ENCODE results near the gene WSCD2. TPM values are rescaled to one million over a fixed set of nuclear protein-coding genes. Genes with fewer than 3 reads are reported as not detected.
A peak's percentile ranks its signal among the peaks of the same experiment; 100 is the strongest.
"Not testable (repeated sequence)": the region's sequence is repeated elsewhere in the genome, so short reads cannot be mapped to it uniquely, and the experiment has no call there.

Gene WSCD2
- total RNA-seq, 1 experiment from 2014 or later, result not detected

DNA sequence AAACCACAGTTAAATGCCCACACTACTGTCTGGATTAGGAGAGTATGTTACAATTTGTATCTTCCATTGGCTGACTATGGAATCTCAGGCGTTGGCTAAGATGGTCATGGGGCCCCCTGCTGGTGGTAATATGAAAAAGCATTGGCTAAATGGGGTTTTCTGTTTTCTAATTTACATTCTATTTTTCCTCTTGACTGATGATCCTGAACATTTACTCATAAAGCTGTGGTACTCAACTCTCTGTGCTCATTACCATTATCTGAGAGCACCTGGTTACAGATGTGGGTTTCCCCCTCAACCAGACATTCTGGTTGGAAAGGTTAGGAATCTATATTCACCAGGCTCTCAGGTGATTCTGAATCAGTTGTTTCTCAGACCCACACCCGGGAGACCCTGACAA is 64.8 kb downstream of the WSCD2 start:
- peak; percentile 12 for DNase-seq (ENCODE audit: low read depth)

GRCh38 chr12:108194585-108194984 is 65.5 kb downstream of the WSCD2 start:
- no peak for DNase-seq (ENCODE audit: low read depth)

- DNase-seq (ENCODE audit: low read depth), result no peak
These were observed 67.2 kb downstream of the WSCD2 start for GRCh38 chr12:108196319-108196718.

- no peak for DNase-seq (ENCODE audit: low read depth)
These were observed 67.8 kb downstream of the WSCD2 start for GRCh38 chr12:108196921-108197320.

DNA sequence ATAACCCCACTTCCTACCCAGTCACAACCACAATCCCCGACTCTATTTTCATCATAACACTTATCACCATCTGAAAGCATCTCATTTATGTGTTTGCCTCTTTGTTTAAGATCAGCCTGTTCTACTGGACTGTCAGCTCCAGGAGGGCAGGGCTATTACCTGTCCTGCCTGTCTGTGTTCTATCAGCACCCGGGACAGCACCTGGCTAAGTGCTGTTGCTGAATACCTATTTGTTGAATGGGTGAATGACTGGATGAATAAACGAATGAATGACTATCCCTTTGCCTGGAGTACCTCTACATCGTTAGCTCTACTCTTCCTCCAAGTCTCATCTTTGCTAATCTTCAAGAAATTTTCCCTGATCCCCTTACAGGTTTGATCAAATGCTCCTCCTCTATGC is 69.0 kb downstream of the WSCD2 start:
- no peak for DNase-seq (ENCODE audit: low read depth)

DNA sequence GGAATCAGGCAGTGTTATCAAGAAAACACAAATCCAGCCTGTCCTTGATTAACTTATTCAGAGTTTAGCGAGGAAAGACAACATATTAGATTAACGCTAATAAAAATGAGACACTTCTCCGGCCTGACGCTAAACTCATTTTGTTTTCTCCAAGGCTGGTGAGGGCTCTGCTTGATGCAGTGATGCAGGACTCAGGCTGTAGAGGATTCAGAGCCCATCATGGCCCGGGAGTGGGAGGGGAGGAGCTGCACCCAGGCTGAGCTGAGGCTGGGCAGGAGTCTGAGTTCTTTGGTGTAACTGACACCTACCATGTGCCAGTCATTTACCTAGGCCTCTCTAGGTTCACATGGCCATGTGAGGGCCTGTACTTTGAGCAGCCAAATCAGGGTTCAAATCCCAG is 70.0 kb downstream of the WSCD2 start:
- DNase-seq (ENCODE audit: low read depth), result no peak

GRCh38 chr12:108201808-108202207 is 72.7 kb downstream of the WSCD2 start:
- DNase-seq (ENCODE audit: low read depth), result no peak

DNA sequence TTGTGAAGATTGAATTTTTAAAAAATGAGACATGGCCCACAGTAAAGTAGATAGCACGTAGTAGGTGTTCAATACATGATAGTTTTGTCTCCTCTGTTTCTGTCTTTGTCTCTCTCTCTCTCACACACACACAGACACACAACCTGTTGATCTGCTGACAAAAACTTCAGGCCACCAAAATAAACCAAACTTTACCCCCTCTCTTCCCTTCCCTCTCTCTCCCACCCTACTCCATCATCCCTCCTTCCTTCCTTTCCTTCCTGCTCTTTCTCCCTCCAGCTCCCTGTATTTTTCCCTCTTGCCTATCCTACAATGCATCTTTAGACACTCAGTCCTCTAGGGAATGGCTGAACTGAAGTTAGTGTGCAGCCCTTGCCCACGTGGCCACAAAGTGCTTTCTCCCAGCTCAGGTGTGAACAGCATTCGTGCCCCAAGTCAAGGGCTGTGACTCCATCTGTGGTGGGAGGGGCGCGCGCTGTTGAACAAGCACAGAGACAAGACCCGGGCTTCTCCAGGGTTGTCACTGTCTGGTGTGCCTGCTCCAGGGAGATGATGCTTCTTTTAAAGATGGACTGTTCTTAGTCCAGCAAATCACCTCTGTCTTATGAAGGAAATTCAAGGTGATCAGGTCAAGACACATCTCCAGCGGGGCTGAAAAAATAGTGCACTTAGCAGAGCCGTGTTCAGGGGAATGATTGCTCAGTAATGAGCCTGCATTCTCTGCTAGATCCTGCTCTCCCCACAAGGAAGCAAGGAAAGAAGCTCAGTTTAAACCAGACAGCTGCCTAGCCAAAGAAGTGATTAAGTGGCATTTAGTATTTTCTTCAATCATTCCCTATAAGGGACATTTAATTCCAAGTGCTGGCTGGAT is 75.3 kb downstream of the WSCD2 start:
- DNase-seq (ENCODE audit: low read depth), result no peak

DNA sequence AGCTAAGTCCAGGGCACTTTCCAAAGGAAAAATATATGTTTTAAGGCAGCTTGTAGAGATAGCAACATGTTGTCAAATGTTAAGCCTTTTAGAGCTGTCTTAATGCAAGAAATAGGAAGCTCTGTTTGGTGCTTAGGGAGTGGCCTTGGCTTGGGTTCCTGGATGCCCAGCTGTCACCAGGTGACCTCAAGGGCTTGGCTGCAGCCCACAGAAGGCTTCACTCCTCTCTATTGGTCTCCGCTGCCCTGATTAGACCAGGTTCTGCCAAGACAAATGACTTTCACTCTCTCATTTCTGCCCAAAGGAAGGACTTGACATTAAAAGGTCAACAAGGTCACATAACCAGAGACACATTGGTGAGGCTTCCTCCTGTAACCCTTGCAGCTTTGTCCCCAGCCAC is 76.8 kb downstream of the WSCD2 start:
- no peak for DNase-seq (ENCODE audit: low read depth)

GRCh38 chr12:108207791-108208730 is 79.0 kb downstream of the WSCD2 start:
- no peak for DNase-seq (ENCODE audit: low read depth)

GRCh38 chr12:108210001-108210400 is 80.9 kb downstream of the WSCD2 start:
- DNase-seq (ENCODE audit: low read depth), result no peak

- no peak for DNase-seq (ENCODE audit: low read depth)
These were observed 82.1 kb downstream of the WSCD2 start for GRCh38 chr12:108211157-108211556.

DNA sequence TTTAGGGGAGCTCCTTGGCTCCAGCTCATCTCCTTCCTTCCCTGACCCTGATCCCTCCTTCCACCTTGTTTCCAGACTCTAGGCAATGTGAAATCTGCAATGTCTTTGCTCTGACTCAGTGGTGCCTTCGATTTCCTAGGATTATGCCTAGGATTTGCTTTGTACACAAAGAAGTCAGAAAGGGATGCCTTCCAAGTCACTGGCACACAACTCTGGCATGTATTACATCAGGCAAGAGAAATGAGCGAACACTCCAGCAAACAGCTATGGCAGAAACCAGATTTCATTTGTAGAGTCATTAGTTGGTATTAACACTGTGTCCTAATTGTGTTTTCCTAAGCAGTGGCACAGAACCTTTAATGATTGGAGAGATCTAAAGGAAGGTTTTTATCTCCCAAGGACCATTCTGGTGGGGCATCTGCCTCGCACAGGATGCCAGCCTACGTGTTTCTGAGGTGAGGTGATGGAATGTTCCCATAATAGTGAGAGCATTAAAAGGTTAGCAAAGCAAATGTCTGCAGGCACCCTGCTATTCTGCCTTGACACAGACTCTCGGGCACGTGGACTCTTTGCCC is 84.9 kb downstream of the WSCD2 start:
- DNase-seq (ENCODE audit: low read depth), result no peak

GRCh38 chr12:108214486-108214885 is 85.4 kb downstream of the WSCD2 start:
- peak; percentile 15 for DNase-seq (ENCODE audit: low read depth)

DNA sequence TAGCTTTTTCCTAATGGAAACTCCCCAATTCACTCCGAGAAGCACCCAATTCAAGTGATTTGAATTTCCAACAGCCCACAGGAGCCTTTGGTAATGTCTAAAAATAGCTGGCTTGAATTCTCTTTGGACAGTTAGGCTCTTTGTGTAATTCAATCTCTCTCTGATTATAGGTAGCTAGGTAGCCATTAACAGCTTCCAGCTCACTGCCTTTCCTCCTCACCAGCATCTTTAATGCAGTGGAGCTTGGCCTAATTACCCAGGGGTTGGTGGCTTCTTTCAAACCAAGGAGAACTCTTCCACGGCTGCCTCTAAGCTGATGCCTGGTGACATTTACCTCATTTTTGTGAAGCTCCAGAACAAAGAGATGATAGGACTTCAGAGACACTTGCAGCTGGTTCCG is 86.4 kb downstream of the WSCD2 start:
- no peak for DNase-seq (ENCODE audit: low read depth)

- no peak for DNase-seq (ENCODE audit: low read depth)
These were observed 89.8 kb downstream of the WSCD2 start for GRCh38 chr12:108218921-108219320.

DNA sequence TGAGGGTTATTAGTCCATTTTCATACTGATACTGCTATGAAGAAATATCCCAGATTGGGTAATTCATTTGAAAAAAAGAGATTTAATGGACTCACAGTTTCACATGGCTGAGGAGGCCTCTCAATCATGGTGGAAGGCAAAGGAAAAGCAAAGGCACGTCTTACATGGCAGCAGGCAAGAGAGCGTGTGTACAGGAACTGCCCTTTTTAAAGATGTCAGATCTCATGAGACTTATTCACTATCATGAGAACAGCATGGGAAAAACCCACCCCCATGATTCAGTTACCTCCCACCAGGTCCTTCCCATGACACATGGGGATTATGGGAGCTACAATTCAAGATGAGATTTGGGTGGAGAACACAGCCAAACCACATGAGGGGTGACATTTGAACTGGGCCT is 96.0 kb downstream of the WSCD2 start:
- not testable (repeated sequence) for DNase-seq (ENCODE audit: low read depth)

GRCh38 chr12:108226866-108227265 is 97.8 kb downstream of the WSCD2 start:
- no peak for DNase-seq (ENCODE audit: low read depth)

- DNase-seq (ENCODE audit: low read depth), result no peak
These were observed 99.7 kb downstream of the WSCD2 start for GRCh38 chr12:108228746-108229145.

DNA sequence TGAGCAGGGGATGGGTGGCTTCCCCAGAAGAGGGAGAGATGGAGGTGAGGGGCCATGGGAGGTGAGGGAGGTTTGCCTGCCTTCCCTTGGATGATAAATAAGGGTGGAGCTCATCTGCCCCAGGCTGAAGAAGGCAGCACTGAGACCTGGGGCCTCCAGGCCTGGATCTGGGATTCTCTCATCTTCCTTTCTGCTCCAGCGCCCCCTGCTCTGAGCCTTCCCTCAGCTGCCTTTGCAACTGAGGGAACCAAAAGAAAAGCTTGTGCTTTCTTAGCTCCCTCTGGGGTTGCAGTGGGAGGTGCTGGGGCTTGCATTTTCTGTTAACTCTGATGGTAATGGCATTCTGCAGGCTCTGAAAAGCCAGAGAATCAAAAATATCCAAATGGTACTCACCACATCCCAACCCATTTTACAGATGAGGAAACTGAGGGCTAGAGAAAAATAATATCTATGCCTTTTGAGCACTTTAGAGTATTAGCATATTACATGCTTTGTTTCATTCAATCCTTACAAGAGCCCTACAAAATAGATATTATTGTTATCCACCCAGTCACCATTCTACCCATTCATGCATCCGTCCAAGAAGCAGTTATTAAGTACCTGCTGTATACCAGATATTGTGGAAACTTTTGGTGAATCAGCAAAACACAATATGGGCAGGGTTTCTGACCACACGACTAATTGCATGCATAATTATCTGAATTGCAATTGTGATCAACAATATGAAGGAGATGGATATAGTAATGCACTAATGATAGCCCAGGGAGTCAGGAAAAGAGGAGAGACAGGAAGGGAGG is 102.2 kb downstream of the WSCD2 start:
- DNase-seq (ENCODE audit: low read depth), result no peak

DNA sequence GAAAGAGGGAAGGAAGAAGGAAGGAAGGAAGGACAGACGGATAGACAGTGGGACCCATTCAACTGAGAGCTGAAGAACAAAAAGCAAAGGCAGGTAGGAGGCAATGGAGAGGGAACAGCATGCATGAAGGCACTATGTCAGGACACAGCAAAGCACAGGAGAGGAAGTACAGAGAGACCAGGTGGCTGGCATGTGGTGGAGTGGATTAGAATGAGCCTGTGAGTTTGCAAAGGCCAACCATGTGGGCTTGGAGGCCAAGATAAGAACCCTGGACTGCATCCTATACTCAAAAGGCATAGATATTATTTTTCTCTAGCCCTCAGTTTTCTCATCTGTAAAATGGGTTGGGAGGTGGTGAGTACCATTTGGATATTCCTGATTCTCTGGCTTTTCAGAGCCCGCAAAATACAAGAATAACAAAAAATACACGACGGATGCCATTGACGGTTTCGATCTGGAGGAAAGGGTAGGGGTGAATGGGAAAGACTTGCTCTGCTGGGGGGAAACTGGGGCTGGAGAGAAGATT is 102.9 kb downstream of the WSCD2 start:
- DNase-seq (ENCODE audit: low read depth), result no peak
